Naive thymus-derived CD8-positive, alpha-beta T cell (primary cell): ENCODE measurements around the gene NUAK1. TPM values are rescaled to one million over a fixed set of nuclear protein-coding genes. Genes with fewer than 3 reads are reported as not detected.
"Not testable (repeated sequence)": the region's sequence is repeated elsewhere in the genome, so short reads cannot be mapped to it uniquely, and the experiment has no call there.

Experiments used
- ATAC-seq, 2 donors: fragments of 150-1000 bp; cut with Tn5 transposase in 1 of 2; sonication (Bioruptor Pico), chemical (Tn5 transposase) in 1 of 2; 1 replicate in 1 of 2; 2 replicates in 1 of 2; pipeline ENCODE4 v1.10.0; 2021; ENCODE audit warnings: mild to moderate bottlenecking in 2 of 2, moderate library complexity in 2 of 2
- POLR2A ChIA-PET: fragments of 350-600 bp; sonication (Branson Sonifier 250); formaldehyde crosslinking; loops from one replicate; lab custom pipeline; 2021; ENCODE audit warnings: antibody characterized with exemption; lab: Charles Lee
- DNase-seq, 10 donors: peaks; one replicate each; pipeline versions ENCODE4 v3.0.0 to v3.0.0-alpha.2; 2020 to 2022
- H3K27ac Mint-ChIP-seq, 10 donors: one replicate each; pipeline ENCODE4 v1.8.0; 2020 to 2022; ENCODE audit warnings: mild to moderate bottlenecking in 10 of 10, mixed read lengths in 10 of 10, moderate library complexity in 4 of 10, inconsistent platforms in 1 of 10
- H3K27me3 Mint-ChIP-seq, 5 donors: one replicate each; pipeline ENCODE4 v1.8.0; 2021 to 2022; ENCODE audit warnings: mixed read lengths in 5 of 5
- H3K36me3 Mint-ChIP-seq, 3 donors: one replicate each; pipeline ENCODE4 v1.8.0; 2020 to 2022; ENCODE audit warnings: mixed read lengths in 3 of 3, mild to moderate bottlenecking in 2 of 3, inconsistent platforms in 1 of 3
- H3K4me1 Mint-ChIP-seq, 4 donors: one replicate each; pipeline ENCODE4 v1.8.0; 2021 to 2022; ENCODE audit warnings: mixed read lengths in 4 of 4
- H3K4me3 Mint-ChIP-seq, 10 donors: one replicate each; pipeline ENCODE4 v1.8.0; 2020 to 2022; ENCODE audit warnings: mild to moderate bottlenecking in 10 of 10, mixed read lengths in 10 of 10, moderate library complexity in 6 of 10, inconsistent platforms in 1 of 10
- H3K9me3 Mint-ChIP-seq, 9 donors: one replicate each; pipeline ENCODE4 v1.8.0; 2020 to 2022; ENCODE audit warnings: mixed read lengths in 9 of 9, mild to moderate bottlenecking in 3 of 9, inconsistent platforms in 1 of 9, moderate library complexity in 1 of 9
- polyA plus RNA-seq, 3 donors: library from polyadenylated mRNA; unstranded; fragments of 300-500 nt; fragmentation: Illumina TruSeq; gene quantifications; one replicate each; pipeline ENCODE4 v1.2.3, GENCODE V29; 2021
- total RNA-seq, 8 experiments: library from RNA in 2 of 8; stranded (reverse) in 2 of 8; gene quantifications; one replicate each; pipeline ENCODE4 v1.2.3 and lab custom pipeline; 2021 to 2026

The NUAK1 gene
- total and polyA plus RNA-seq, 5 experiments from 2014 or later: 0.08 TPM; not detected in 4

DNA sequence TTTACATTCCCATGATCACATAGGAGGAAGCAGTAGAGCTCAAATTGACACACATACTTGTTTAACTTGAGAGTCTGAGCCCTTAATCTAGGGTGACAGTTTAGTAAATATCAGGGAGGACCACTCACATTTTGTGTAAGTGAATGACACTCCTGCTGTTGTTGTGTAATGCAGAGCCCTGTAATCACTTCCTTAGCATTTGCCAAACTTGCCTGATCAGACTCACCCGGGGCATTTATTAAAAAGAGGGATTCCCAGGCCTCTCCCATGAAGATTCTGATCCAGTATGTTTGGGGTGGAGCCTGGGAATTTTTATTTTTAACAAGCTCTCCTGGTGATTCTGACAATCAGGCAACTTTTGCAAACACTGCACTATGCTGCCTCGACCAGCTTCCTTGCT lies 119.6 kb downstream of the NUAK1 start:
- POLR2A ChIA-PET: no interaction called here
- DNase-seq: no peak
- peaks cover 0 to 14% (median 0%) of the 10 kb centered on the region in 3 donors for H3K36me3 Mint-ChIP-seq
- H3K4me1 Mint-ChIP-seq: no peaks in the 10 kb centered on the region
- no peak overlapping the region for H3K4me3 Mint-ChIP-seq
- no peak overlapping the region for H3K27ac Mint-ChIP-seq
- peaks cover 0 to 24% (median 12%) of the 10 kb centered on the region in 9 donors for H3K9me3 Mint-ChIP-seq
- peaks cover 3 to 40% (median 6%) of the 10 kb centered on the region in 5 donors for H3K27me3 Mint-ChIP-seq
- ATAC-seq: no peak

DNA sequence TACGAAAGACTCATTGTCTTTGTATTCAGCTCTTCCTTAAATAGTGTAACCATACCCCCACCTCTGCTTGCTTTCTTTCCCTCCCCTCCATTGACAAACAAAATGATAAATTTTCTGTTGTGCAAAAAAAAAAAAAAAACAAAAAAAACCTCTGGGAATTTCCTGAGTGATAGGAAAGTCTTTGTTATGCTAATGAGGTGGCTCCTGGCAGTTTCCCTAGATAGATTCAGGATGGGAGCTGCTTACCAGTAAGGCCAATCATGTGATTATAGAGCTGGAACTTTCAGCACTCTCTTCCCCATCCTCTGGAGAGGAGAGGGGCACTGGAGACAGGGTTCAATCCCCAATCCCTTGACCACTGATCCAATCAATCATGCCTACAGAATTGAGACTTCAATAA lies 120.5 kb downstream of the NUAK1 start:
- H3K9me3 Mint-ChIP-seq: peaks cover 0 to 24% (median 12%) of the 10 kb centered on the region in 9 donors
- DNase-seq: no peak
- H3K4me3 Mint-ChIP-seq: no peak overlapping the region
- H3K27me3 Mint-ChIP-seq: peaks cover 3 to 48% (median 12%) of the 10 kb centered on the region in 5 donors
- ATAC-seq: no peak
- no peak overlapping the region for H3K27ac Mint-ChIP-seq
- H3K4me1 Mint-ChIP-seq: no peaks in the 10 kb centered on the region
- peaks cover 0 to 14% (median 0%) of the 10 kb centered on the region in 3 donors for H3K36me3 Mint-ChIP-seq
- POLR2A ChIA-PET: no interaction called here

GRCh38 chr12:106016601-106017278 lies 122.0 kb downstream of the NUAK1 start:
- DNase-seq, H3K4me3 Mint-ChIP-seq, H3K4me1 Mint-ChIP-seq, H3K27ac Mint-ChIP-seq, POLR2A ChIA-PET, ATAC-seq: not testable (repeated sequence)
- H3K9me3 Mint-ChIP-seq: peaks cover 0 to 26% (median 12%) of the 10 kb centered on the region in 9 donors
- H3K27me3 Mint-ChIP-seq: peaks cover 3 to 40% (median 12%) of the 10 kb centered on the region in 5 donors
- H3K36me3 Mint-ChIP-seq: peaks cover 0 to 14% (median 0%) of the 10 kb centered on the region in 3 donors

DNA sequence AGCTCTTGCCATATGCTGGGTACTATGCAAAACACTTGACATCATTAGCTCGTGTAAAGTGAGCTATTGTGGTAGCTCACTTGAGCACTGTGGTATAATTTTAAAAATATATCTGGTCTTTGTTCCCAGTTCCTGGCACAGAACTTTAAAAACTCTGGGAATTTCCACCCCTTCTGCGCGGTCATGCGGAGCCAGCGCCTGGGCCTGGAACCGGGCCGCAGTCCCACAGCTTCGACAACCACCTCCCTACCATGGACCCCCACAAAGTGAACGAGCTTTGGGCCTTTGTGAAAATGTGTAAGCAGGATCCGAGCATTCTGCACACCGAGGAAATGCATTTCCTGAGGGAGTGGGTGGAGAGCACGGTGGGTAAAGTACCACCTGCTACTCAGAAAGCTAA lies 123.1 kb downstream of the NUAK1 start:
- peaks cover 0 to 14% (median 0%) of the 10 kb centered on the region in 3 donors for H3K36me3 Mint-ChIP-seq
- H3K27me3 Mint-ChIP-seq: peaks cover 3 to 34% (median 12%) of the 10 kb centered on the region in 5 donors
- POLR2A ChIA-PET: no interaction called here
- no peak for ATAC-seq
- H3K4me1 Mint-ChIP-seq: no peaks in the 10 kb centered on the region
- no peak overlapping the region for H3K4me3 Mint-ChIP-seq
- peaks cover 0 to 26% (median 12%) of the 10 kb centered on the region in 9 donors for H3K9me3 Mint-ChIP-seq
- no peak for DNase-seq
- H3K27ac Mint-ChIP-seq: no peak overlapping the region

DNA sequence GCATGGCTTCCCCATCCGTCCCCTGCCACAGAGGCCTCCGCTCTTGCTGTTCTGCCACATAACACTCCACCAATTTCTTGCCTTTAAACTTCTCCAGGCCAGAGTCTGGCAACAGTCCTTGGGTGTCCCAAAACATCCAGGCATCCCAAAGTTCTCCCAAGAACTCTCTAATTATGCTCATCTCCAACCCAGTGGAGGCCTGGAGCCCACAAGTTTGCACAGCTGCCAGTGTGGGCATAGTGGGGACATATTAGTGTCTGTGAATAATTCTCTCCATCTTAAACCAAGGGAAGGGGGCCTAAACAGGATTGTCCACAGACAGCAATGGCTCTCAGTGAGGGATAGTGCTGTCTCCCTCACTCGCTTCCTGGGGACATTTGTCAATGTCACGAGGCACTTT lies 124.8 kb downstream of the NUAK1 start:
- ATAC-seq (no peak), DNase-seq (no peak)
- no peak overlapping the region for H3K4me3 Mint-ChIP-seq
- H3K27ac Mint-ChIP-seq: no peak overlapping the region
- peaks cover 0 to 18% (median 6%) of the 10 kb centered on the region in 9 donors for H3K9me3 Mint-ChIP-seq
- H3K4me1 Mint-ChIP-seq: no peaks in the 10 kb centered on the region
- peaks cover 0 to 4% (median 0%) of the 10 kb centered on the region in 3 donors for H3K36me3 Mint-ChIP-seq
- POLR2A ChIA-PET: no interaction called here
- H3K27me3 Mint-ChIP-seq: peaks cover 1 to 20% (median 9%) of the 10 kb centered on the region in 5 donors

Other genes starting within 250 kb of the NUAK1 start
- 10 to 100 TPM; 13.7 to 14.4 TPM for gene CKAP4, start 109.1 kb upstream of the NUAK1 start, total RNA-seq
- gene CKAP4, start 109.1 kb upstream of the NUAK1 start, polyA plus RNA-seq: 10 to 100 TPM; 11.2 to 11.9 (median 11.2) TPM
- gene TCP11L2, start 163.8 kb upstream of the NUAK1 start, total RNA-seq: 100 to 1,000 TPM; 203 to 211 TPM
- gene TCP11L2, start 163.8 kb upstream of the NUAK1 start, polyA plus RNA-seq: 10 to 100 TPM; 30.6 to 45.4 (median 34.7) TPM
- 1 to 10 TPM; 8.1 to 9.1 TPM for gene POLR3B, start 218.8 kb upstream of the NUAK1 start, total RNA-seq
- gene POLR3B, start 218.8 kb upstream of the NUAK1 start, polyA plus RNA-seq: 1 to 10 TPM; 3.1 to 6.2 (median 4.2) TPM